ENCODE data around the gene HIVEP2. TPM values are rescaled to one million over a fixed set of nuclear protein-coding genes. Genes with fewer than 3 reads are reported as not detected.

Gene HIVEP2
- total and polyA plus RNA-seq, 4 donors = 3.0 to 23.8 (median 11.2) TPM

GRCh38 chr6:142834853-142835252, 110.1 kb downstream of the HIVEP2 start:
- Histone ChIP-seq H3K9me3 (ENCODE audit: control insufficient read depth in 4 of 4, insufficient read depth in 3 of 4, low read length in 3 of 4) (no peaks in the 10 kb centered on the region), H3K4me1 (ENCODE audit: control insufficient read depth in 5 of 5, insufficient read depth in 5 of 5, low read length in 5 of 5) (peaks cover 0 to 31% (median 0%) of the 10 kb centered on the region in 5 donors), H3K9ac (ENCODE audit: insufficient read depth in 1 of 2, low read length in 2 of 2) (no peak overlapping the region), H3K36me3 (ENCODE audit: control insufficient read depth in 4 of 4, insufficient read depth in 4 of 4, low read length in 4 of 4) (no peaks in the 10 kb centered on the region), H3K27ac (ENCODE audit: low read depth in 1 of 2, low read length in 1 of 2) (no peak overlapping the region), H3K4me3 (no peak overlapping the region), H3K27me3 (ENCODE audit: control insufficient read depth in 3 of 3, insufficient read depth in 3 of 3, low read length in 2 of 3) (no peaks in the 10 kb centered on the region)
- TF ChIP-seq CTCF (IDR thresholded peaks at IDR 0.05; ENCODE audit: control extremely low read depth, extremely low read depth) = no peak
- no peak for ATAC-seq (ENCODE audit: insufficient read depth, low FRiP score)
- 96 to 97% methylated on average over 3 of the region's 3 CpGs for WGBS, 2 donors
- DNase-seq = no peak

GRCh38 chr6:142833798-142834197, 111.2 kb downstream of the HIVEP2 start:
- DNase-seq (no peak), ATAC-seq (ENCODE audit: insufficient read depth, low FRiP score) (no peak)
- H3K27me3 ChIP-seq (ENCODE audit: control insufficient read depth in 3 of 3, insufficient read depth in 3 of 3, low read length in 2 of 3) = no peaks in the 10 kb centered on the region
- H3K36me3 ChIP-seq (ENCODE audit: control insufficient read depth in 4 of 4, insufficient read depth in 4 of 4, low read length in 4 of 4) = no peaks in the 10 kb centered on the region
- no peak overlapping the region for H3K27ac ChIP-seq (ENCODE audit: low read depth in 1 of 2, low read length in 1 of 2)
- TF ChIP-seq CTCF (IDR thresholded peaks at IDR 0.05; ENCODE audit: control extremely low read depth, extremely low read depth) = no peak
- H3K4me1 ChIP-seq (ENCODE audit: control insufficient read depth in 5 of 5, insufficient read depth in 5 of 5, low read length in 5 of 5) = peaks cover 0 to 23% (median 0%) of the 10 kb centered on the region in 5 donors
- 34 to 41% methylated on average over 2 of the region's 2 CpGs for WGBS, 2 donors
- H3K4me3 ChIP-seq = no peak overlapping the region
- no peaks in the 10 kb centered on the region for H3K9me3 ChIP-seq (ENCODE audit: control insufficient read depth in 4 of 4, insufficient read depth in 3 of 4, low read length in 3 of 4)
- no peak overlapping the region for H3K9ac ChIP-seq (ENCODE audit: insufficient read depth in 1 of 2, low read length in 2 of 2)

GRCh38 chr6:142833054-142833453, 111.9 kb downstream of the HIVEP2 start:
- Histone ChIP-seq H3K27me3 (ENCODE audit: control insufficient read depth in 3 of 3, insufficient read depth in 3 of 3, low read length in 2 of 3) (no peaks in the 10 kb centered on the region), H3K9ac (ENCODE audit: insufficient read depth in 1 of 2, low read length in 2 of 2) (no peak overlapping the region), H3K27ac (ENCODE audit: low read depth in 1 of 2, low read length in 1 of 2) (no peak overlapping the region), H3K9me3 (ENCODE audit: control insufficient read depth in 4 of 4, insufficient read depth in 3 of 4, low read length in 3 of 4) (no peaks in the 10 kb centered on the region), H3K4me3 (no peak overlapping the region), H3K36me3 (ENCODE audit: control insufficient read depth in 4 of 4, insufficient read depth in 4 of 4, low read length in 4 of 4) (no peaks in the 10 kb centered on the region), H3K4me1 (ENCODE audit: control insufficient read depth in 5 of 5, insufficient read depth in 5 of 5, low read length in 5 of 5) (peaks cover 0 to 19% (median 0%) of the 10 kb centered on the region in 5 donors)
- WGBS, 2 donors = 57 to 58% methylated on average over 1 of the region's 1 CpG
- DNase-seq = no peak
- ATAC-seq (ENCODE audit: insufficient read depth, low FRiP score) = no peak
- no peak for TF ChIP-seq CTCF (IDR thresholded peaks at IDR 0.05; ENCODE audit: control extremely low read depth, extremely low read depth)

- H3K9ac ChIP-seq (ENCODE audit: insufficient read depth in 1 of 2, low read length in 2 of 2) = no peak overlapping the region
- ATAC-seq (ENCODE audit: insufficient read depth, low FRiP score) (no peak), DNase-seq (no peak)
- H3K4me1 ChIP-seq (ENCODE audit: control insufficient read depth in 5 of 5, insufficient read depth in 5 of 5, low read length in 5 of 5) = peaks cover 0 to 22% (median 4%) of the 10 kb centered on the region in 5 donors
- H3K4me3 ChIP-seq = no peak overlapping the region
- no peak for TF ChIP-seq CTCF (IDR thresholded peaks at IDR 0.05; ENCODE audit: control extremely low read depth, extremely low read depth)
- no peaks in the 10 kb centered on the region for H3K36me3 ChIP-seq (ENCODE audit: control insufficient read depth in 4 of 4, insufficient read depth in 4 of 4, low read length in 4 of 4)
- no peak overlapping the region for H3K27ac ChIP-seq (ENCODE audit: low read depth in 1 of 2, low read length in 1 of 2)
- no peaks in the 10 kb centered on the region for H3K9me3 ChIP-seq (ENCODE audit: control insufficient read depth in 4 of 4, insufficient read depth in 3 of 4, low read length in 3 of 4)
- no peaks in the 10 kb centered on the region for H3K27me3 ChIP-seq (ENCODE audit: control insufficient read depth in 3 of 3, insufficient read depth in 3 of 3, low read length in 2 of 3)
- WGBS, 2 donors = 96 to 99% methylated on average over 6 of the region's 6 CpGs
Observed at GRCh38 chr6:142830807-142831206, 114.2 kb downstream of the HIVEP2 start.

Data from lung (tissue), 12 donors.